ENCODE measurements around the gene HMGB1. TPM values are rescaled to one million over a fixed set of nuclear protein-coding genes. Genes with fewer than 3 reads are reported as not detected.

HMGB1 gene
- total and polyA plus RNA-seq, 7 donors = 126 to 332 (median 210) TPM

GRCh38 chr13:30473675-30474074 lies 7.9 kb upstream of the HMGB1 start:
- WGBS, 3 donors = 95 to 97% (median 96%) methylated on average over 1 of the region's 1 CpG
- no peak for DNase-seq
- H3K27me3 ChIP-seq (ENCODE audit: insufficient read depth in 3 of 3, low read length in 2 of 3) = no peaks in the 10 kb centered on the region
- intact Hi-C loops (cut with DNase I) = loop anchor here in 1 of 2 donors (10.0 kb wide), 1 partner anchor 91 kb away; no protein-coding TSS in a partner anchor
- no peak overlapping the region for H3K4me3 ChIP-seq
- no peak for TF ChIP-seq CTCF (IDR thresholded peaks at IDR 0.05)
- no peaks in the 10 kb centered on the region for H3K9me3 ChIP-seq
- no peaks in the 10 kb centered on the region for H3K36me3 ChIP-seq (ENCODE audit: insufficient read depth in 1 of 2, low read depth in 1 of 2)
- H3K4me1 ChIP-seq = no peaks in the 10 kb centered on the region
- ATAC-seq = no peak
- no peak overlapping the region for H3K27ac ChIP-seq

GRCh38 chr13:30466841-30467252 lies 1.1 kb upstream of the HMGB1 start:
- ATAC-seq (no peak), DNase-seq (no peak)
- H3K27me3 ChIP-seq (ENCODE audit: insufficient read depth in 3 of 3, low read length in 2 of 3) = no peaks in the 10 kb centered on the region
- H3K4me3 ChIP-seq = no peak overlapping the region
- H3K36me3 ChIP-seq (ENCODE audit: insufficient read depth in 1 of 2, low read depth in 1 of 2) = peaks cover 0 to 16% of the 10 kb centered on the region in 2 donors
- no peaks in the 10 kb centered on the region for H3K9me3 ChIP-seq
- no peak overlapping the region for H3K27ac ChIP-seq
- TF ChIP-seq CTCF (IDR thresholded peaks at IDR 0.05) = no peak
- intact Hi-C loops (cut with DNase I) = loop anchor here (5.0 to 10.0 kb wide), 3 partner anchors 148 to 335 kb away; partner anchors contain the start of gene USPL1 (in 1 of the 2)
- 26 to 38% (median 34%) methylated on average over 4 of the region's 4 CpGs for WGBS, 3 donors
- H3K4me1 ChIP-seq = peaks cover 21% of the 10 kb centered on the region

GRCh38 chr13:30466358-30466714 lies 600 bp upstream of the HMGB1 start:
- DNase-seq (no peak), ATAC-seq (no peak)
- H3K4me3 ChIP-seq = peak overlapping the region; percentile 96
- H3K36me3 ChIP-seq (ENCODE audit: insufficient read depth in 1 of 2, low read depth in 1 of 2) = peaks cover 0 to 22% of the 10 kb centered on the region in 2 donors
- H3K4me1 ChIP-seq = peaks cover 26% of the 10 kb centered on the region
- no peaks in the 10 kb centered on the region for H3K9me3 ChIP-seq
- intact Hi-C loops (cut with DNase I) = loop anchor here (5.0 to 10.0 kb wide), 3 partner anchors 148 to 336 kb away; partner anchors contain the start of gene USPL1 (in 1 of the 2)
- no peaks in the 10 kb centered on the region for H3K27me3 ChIP-seq (ENCODE audit: insufficient read depth in 3 of 3, low read length in 2 of 3)
- no peak for TF ChIP-seq CTCF (IDR thresholded peaks at IDR 0.05)
- no peak overlapping the region for H3K27ac ChIP-seq
- WGBS, 3 donors = 5 to 8% (median 5%) methylated on average over 11 of the region's 11 CpGs

- ATAC-seq = no peak
- Histone ChIP-seq H3K27ac (peak overlapping the region; percentile 99), H3K27me3 (ENCODE audit: insufficient read depth in 3 of 3, low read length in 2 of 3) (no peaks in the 10 kb centered on the region), H3K4me1 (peaks cover 27% of the 10 kb centered on the region), H3K9me3 (no peaks in the 10 kb centered on the region), H3K4me3 (peak overlapping the region; percentile 96), H3K36me3 (ENCODE audit: insufficient read depth in 1 of 2, low read depth in 1 of 2) (peaks cover 0 to 27% of the 10 kb centered on the region in 2 donors)
- TF ChIP-seq CTCF (IDR thresholded peaks at IDR 0.05) = no peak
- WGBS, 3 donors = 0 to 1% (median 1%) methylated on average over 18 to 41 of the region's 41 CpGs
- DNase-seq = no peak
- intact Hi-C loops (cut with DNase I) = loop anchor here (1.0 to 10.0 kb wide), 4 partner anchors 150 to 337 kb away; partner anchors contain the start of gene USPL1 (in 2 of the 2)
Observed at GRCh38 chr13:30465343-30465592, 468 bp downstream of the HMGB1 start.

Measured in psoas muscle (tissue), 8 donors.